HepG2 (cell line): Measurements from ENCODE around the gene NAP1L4. TPM values are rescaled to one million over a fixed set of nuclear protein-coding genes. Genes with fewer than 3 reads are reported as not detected.

Experiments used
- FOSL1 ChIP-seq: sonication (generic); formaldehyde crosslinking; IDR thresholded peaks from 2 replicates; pipeline ENCODE4 v1.9.0; 2021; ENCODE audit warnings: missing genetic modification reagents, borderline replicate concordance
- GATAD2A ChIP-seq: IDR thresholded peaks from 2 replicates; pipeline ENCODE4 v1.6.1; 2016
- KDM6A ChIP-seq: IDR thresholded peaks from 2 replicates; pipeline ENCODE4 v1.6.1; 2016; ENCODE audit warnings: low read depth
- MATR3 ChIP-seq: sonication (generic); formaldehyde crosslinking; IDR thresholded peaks from 2 replicates; pipeline ENCODE4 v1.4.0; 2020; ENCODE audit warnings: missing genetic modification reagents
- MEF2D ChIP-seq: sonication (generic); formaldehyde crosslinking; IDR thresholded peaks from 2 replicates; pipeline ENCODE4 v1.5.1; 2020; ENCODE audit warnings: mild to moderate bottlenecking, missing genetic modification reagents
- MLLT10 ChIP-seq: sonication (generic); formaldehyde crosslinking; IDR thresholded peaks from 2 replicates; pipeline ENCODE4 v1.4.0; 2020; ENCODE audit warnings: missing genetic modification reagents
- POLR2G ChIP-seq: fragments of 200-400 bp; formaldehyde crosslinking; IDR thresholded peaks from 2 replicates; pipeline ENCODE4 v1.6.1; 2018; ENCODE audit warnings: mild to moderate bottlenecking, low read depth, low read length, moderate library complexity
- SAP130 ChIP-seq: IDR thresholded peaks from 2 replicates; pipeline ENCODE4 v1.6.1; 2016; ENCODE audit warnings: low read depth
- SUZ12 ChIP-seq: fragments of 150-350 bp; IDR thresholded peaks from 2 replicates; pipeline ENCODE4 v1.6.1; 2014; ENCODE audit warnings: low read depth, low read length
- TFDP2 ChIP-seq: sonication (generic); formaldehyde crosslinking; IDR thresholded peaks from 2 replicates; pipeline ENCODE4 v1.4.0; 2020; ENCODE audit warnings: missing genetic modification reagents
- UBTF ChIP-seq: sonication (generic); formaldehyde crosslinking; IDR thresholded peaks from 2 replicates; pipeline ENCODE4 v1.4.0; 2020; ENCODE audit warnings: mild to moderate bottlenecking, missing genetic modification reagents
- ZKSCAN1 ChIP-seq: fragments of 150-350 bp; IDR thresholded peaks from 2 replicates; pipeline ENCODE4 v1.6.1; 2014; ENCODE audit warnings: low read length
- ZNF234 ChIP-seq: sonication (generic); formaldehyde crosslinking; conservative IDR thresholded peaks from 2 replicates; pipeline ENCODE4 v1.5.1; 2020; ENCODE audit warnings: mild to moderate bottlenecking, missing genetic modification reagents
- polyA plus RNA-seq, 8 experiments: library from polyadenylated mRNA; depleted of rRNA in 3 of 8; stranded (reverse) in 7 of 8; unstranded in 1 of 8; fragments of >200 nt; fragmentation: Illumina TruSeq in 4 of 8; extraction: Trizol in 4 of 8; gene quantifications; 2 replicates each; pipeline versions ENCODE4 v1.2.1 to v1.2.3, GENCODE V29; 2011 to 2016; ENCODE audit warnings: low read depth in 4 of 8, missing spikeins in 1 of 8, mixed read lengths in 1 of 8; ENCODE audit not compliant: insufficient read depth in 1 of 8
- total RNA-seq, 5 experiments: library from RNA; depleted of rRNA; stranded (reverse); fragments of >200 nt; fragmentation: Illumina TruSeq; extraction: Trizol; gene quantifications; 2 replicates each; pipeline ENCODE4 v1.2.3, GENCODE V29; 2016; ENCODE audit warnings: low read depth in 1 of 5
- TF ChIP-seq, protein P1 (sequence below): sonication (generic); formaldehyde crosslinking; IDR thresholded peaks from 2 replicates; pipeline ENCODE4 v1.4.0; 2020; ENCODE audit warnings: missing genetic modification reagents
- TF ChIP-seq, protein P2 (sequence below): sonication (generic); formaldehyde crosslinking; IDR thresholded peaks from 2 replicates; pipeline ENCODE4 v1.9.0; 2022; ENCODE audit warnings: missing genetic modification reagents, mild to moderate bottlenecking, borderline replicate concordance
- TF ChIP-seq, protein P3 (sequence below): sonication (generic); formaldehyde crosslinking; conservative IDR thresholded peaks from 2 replicates; pipeline ENCODE4 v1.4.0; 2020; ENCODE audit warnings: missing genetic modification reagents
- TF ChIP-seq, protein P4 (sequence below): sonication (generic); formaldehyde crosslinking; conservative IDR thresholded peaks from 2 replicates; pipeline ENCODE4 v1.5.0; 2020; ENCODE audit warnings: missing genetic modification reagents

Gene NAP1L4
- total and polyA plus RNA-seq, 2 of the 13 experiments (the other 11 are each of a cell fraction or from before 2014, with no cell fraction given): 64.0 to 186 TPM

- TF ChIP-seq, protein P1, sequence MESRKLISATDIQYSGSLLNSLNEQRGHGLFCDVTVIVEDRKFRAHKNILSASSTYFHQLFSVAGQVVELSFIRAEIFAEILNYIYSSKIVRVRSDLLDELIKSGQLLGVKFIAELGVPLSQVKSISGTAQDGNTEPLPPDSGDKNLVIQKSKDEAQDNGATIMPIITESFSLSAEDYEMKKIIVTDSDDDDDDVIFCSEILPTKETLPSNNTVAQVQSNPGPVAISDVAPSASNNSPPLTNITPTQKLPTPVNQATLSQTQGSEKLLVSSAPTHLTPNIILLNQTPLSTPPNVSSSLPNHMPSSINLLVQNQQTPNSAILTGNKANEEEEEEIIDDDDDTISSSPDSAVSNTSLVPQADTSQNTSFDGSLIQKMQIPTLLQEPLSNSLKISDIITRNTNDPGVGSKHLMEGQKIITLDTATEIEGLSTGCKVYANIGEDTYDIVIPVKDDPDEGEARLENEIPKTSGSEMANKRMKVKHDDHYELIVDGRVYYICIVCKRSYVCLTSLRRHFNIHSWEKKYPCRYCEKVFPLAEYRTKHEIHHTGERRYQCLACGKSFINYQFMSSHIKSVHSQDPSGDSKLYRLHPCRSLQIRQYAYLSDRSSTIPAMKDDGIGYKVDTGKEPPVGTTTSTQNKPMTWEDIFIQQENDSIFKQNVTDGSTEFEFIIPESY (CRISPR knock-in tag): 0 out of 2 replicates have a peak, but pooled peaks have one; percentile 12
- TF ChIP-seq, protein P2, sequence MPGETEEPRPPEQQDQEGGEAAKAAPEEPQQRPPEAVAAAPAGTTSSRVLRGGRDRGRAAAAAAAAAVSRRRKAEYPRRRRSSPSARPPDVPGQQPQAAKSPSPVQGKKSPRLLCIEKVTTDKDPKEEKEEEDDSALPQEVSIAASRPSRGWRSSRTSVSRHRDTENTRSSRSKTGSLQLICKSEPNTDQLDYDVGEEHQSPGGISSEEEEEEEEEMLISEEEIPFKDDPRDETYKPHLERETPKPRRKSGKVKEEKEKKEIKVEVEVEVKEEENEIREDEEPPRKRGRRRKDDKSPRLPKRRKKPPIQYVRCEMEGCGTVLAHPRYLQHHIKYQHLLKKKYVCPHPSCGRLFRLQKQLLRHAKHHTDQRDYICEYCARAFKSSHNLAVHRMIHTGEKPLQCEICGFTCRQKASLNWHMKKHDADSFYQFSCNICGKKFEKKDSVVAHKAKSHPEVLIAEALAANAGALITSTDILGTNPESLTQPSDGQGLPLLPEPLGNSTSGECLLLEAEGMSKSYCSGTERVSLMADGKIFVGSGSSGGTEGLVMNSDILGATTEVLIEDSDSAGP: peak; percentile 28; the same call in 1 of the 2 replicates
- TF ChIP-seq UBTF (CRISPR knock-in tag): 0 out of 2 replicates have a peak, but pooled peaks have one; percentile 13
- peak; percentile 46; the same call in 1 of the 2 replicates for TF ChIP-seq FOSL1
- peak; percentile 53 for TF ChIP-seq GATAD2A (CRISPR knock-in tag)
- no peak for TF ChIP-seq ZKSCAN1
- TF ChIP-seq, protein P3, sequence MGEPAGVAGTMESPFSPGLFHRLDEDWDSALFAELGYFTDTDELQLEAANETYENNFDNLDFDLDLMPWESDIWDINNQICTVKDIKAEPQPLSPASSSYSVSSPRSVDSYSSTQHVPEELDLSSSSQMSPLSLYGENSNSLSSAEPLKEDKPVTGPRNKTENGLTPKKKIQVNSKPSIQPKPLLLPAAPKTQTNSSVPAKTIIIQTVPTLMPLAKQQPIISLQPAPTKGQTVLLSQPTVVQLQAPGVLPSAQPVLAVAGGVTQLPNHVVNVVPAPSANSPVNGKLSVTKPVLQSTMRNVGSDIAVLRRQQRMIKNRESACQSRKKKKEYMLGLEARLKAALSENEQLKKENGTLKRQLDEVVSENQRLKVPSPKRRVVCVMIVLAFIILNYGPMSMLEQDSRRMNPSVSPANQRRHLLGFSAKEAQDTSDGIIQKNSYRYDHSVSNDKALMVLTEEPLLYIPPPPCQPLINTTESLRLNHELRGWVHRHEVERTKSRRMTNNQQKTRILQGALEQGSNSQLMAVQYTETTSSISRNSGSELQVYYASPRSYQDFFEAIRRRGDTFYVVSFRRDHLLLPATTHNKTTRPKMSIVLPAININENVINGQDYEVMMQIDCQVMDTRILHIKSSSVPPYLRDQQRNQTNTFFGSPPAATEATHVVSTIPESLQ (CRISPR knock-in tag): no peak
- TF ChIP-seq SAP130 (CRISPR knock-in tag): peak; percentile 34
- TF ChIP-seq MLLT10: no peak
- TF ChIP-seq ZNF234 (CRISPR knock-in tag): 0 out of 2 replicates have a peak, but pooled peaks have one; percentile 30
- no peak for TF ChIP-seq MATR3 (CRISPR knock-in tag)
- TF ChIP-seq KDM6A (CRISPR knock-in tag): no peak
- TF ChIP-seq, protein P4, sequence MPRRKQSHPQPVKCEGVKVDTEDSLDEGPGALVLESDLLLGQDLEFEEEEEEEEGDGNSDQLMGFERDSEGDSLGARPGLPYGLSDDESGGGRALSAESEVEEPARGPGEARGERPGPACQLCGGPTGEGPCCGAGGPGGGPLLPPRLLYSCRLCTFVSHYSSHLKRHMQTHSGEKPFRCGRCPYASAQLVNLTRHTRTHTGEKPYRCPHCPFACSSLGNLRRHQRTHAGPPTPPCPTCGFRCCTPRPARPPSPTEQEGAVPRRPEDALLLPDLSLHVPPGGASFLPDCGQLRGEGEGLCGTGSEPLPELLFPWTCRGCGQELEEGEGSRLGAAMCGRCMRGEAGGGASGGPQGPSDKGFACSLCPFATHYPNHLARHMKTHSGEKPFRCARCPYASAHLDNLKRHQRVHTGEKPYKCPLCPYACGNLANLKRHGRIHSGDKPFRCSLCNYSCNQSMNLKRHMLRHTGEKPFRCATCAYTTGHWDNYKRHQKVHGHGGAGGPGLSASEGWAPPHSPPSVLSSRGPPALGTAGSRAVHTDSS (CRISPR knock-in tag): 0 out of 2 replicates have a peak, but pooled peaks have one; percentile 44
- no peak for TF ChIP-seq TFDP2
- TF ChIP-seq MEF2D (CRISPR knock-in tag): peak; percentile 5; the same call in 1 of the 2 replicates
- no peak for TF ChIP-seq SUZ12
- TF ChIP-seq POLR2G: 0 out of 2 replicates have a peak, but pooled peaks have one; percentile 12
Measured at GRCh38 chr11:2929950-2930703, 62.0 kb downstream of the NAP1L4 start (continued).
